GM23248 (cell line): ENCODE results near the gene PRICKLE1.

Source experiments
- EZH2 ChIP-seq: fragments of 200-600 bp; sonication (generic); IDR thresholded peaks from 2 replicates; pipeline ENCODE4 v1.6.1; 2018; ENCODE audit warnings: antibody characterized with exemption, mild to moderate bottlenecking; ENCODE audit not compliant: insufficient read depth, poor library complexity, severe bottlenecking
- EZH2phosphoT487 ChIP-seq: fragments of 200-600 bp; sonication (generic); IDR thresholded peaks from 2 replicates; pipeline ENCODE4 v1.6.1; 2018; ENCODE audit warnings: antibody characterized with exemption, moderate library complexity, mild to moderate bottlenecking, low read depth; ENCODE audit not compliant: insufficient read depth

DNA sequence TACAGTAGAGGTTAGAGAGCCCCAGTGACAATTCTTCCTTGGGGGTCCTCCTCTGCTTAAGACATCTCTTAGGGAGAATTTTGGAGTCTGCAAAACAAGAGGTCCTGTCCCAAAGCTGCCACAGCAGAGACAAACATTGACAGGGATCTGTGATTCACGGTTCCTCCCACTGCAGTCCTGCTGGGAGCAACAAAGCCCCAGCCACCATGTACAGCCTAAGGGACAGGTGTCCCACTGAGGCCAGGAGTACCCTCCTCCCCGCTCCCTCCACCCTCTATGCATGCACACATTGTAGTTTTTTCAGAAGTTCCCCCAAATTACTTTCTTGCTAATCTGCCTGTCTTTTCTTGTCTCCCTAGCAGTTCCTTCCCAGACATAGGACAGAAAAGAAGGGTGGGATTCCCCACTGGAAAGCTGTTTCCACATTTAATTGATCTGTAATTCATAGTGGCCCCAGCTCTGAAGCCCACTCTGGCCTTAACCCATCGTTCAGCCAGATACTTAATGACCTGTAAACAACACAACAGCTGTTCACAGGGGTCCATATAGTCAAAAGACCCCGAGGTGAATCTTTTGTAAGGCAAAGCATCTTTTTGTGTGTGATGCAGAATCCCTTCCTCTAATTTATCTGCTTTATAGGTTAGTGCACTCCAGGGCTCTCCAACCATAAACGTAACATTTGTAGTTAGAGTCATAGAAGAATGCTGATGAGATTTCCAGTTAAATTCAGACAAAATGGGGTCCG, 13.9 kb upstream of the PRICKLE1 start:
- no peak for TF ChIP-seq EZH2
- no peak for TF ChIP-seq EZH2phosphoT487
